GM18870 (cell line): Measurements from ENCODE around the gene DERA.
"Not testable (repeated sequence)": the region's sequence is repeated elsewhere in the genome, so short reads cannot be mapped to it uniquely, and the experiment has no call there.

Experiments
- ATAC-seq: cut with Tn5 transposase; IDR thresholded peaks from one replicate; pipeline ENCODE4 v1.9.1; 2021; ENCODE audit warnings: moderate library complexity; ENCODE audit not compliant: unreplicated experiment

Gene DERA

GRCh38 chr12:15910864-15911721 is at the start of gene DERA:
DERA (plus strand) TSS chr12:15911332; CDS start chr12:15911384, 52 bp downstream.
- ATAC-seq = peak; percentile 76

DNA sequence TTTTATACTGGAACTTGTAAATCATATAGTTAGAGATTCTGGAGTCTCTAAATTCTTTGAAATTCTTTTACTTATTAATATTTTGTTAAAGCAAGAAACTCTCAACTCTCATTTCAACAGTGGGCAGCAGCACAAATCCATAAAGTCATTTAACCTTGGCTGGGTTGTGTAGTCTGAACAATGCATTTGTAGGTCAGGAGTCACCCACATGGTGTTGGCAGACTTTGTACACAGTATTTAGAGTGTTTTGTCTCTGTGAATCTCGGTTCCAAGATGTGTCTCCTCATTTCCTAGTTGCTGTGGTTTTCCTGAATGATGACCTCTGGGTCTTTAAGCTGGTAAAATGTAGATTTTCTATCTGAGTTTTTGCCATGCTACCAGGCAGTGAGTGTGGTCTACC is 49.7 kb upstream of the DERA start:
- no peak for ATAC-seq

GRCh38 chr12:15862840-15863239 is 48.3 kb upstream of the DERA start:
- ATAC-seq = no peak

DNA sequence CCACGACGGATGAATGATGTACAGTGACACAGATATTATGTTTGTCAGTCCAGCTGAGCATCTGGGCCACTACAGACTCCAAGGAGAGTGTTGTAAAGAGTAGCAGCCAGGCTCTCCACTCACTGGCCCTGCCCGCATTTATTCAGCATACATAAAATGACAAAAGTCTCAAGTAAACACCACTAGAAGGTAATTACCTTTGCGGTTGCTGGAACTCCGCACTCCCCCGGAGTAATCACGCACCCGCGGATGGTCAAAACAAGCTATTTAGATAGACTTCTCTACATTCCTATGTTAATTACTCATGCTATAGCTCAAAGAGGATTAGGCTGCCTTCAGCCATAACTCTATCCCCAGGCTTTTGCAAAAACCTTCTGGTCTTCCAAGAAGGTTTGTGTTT is 47.8 kb upstream of the DERA start:
- no peak for ATAC-seq

GRCh38 chr12:15863984-15864383 is 47.1 kb upstream of the DERA start:
- ATAC-seq = peak; percentile 85

GRCh38 chr12:15868186-15868585 is 42.9 kb upstream of the DERA start:
- no peak for ATAC-seq

DNA sequence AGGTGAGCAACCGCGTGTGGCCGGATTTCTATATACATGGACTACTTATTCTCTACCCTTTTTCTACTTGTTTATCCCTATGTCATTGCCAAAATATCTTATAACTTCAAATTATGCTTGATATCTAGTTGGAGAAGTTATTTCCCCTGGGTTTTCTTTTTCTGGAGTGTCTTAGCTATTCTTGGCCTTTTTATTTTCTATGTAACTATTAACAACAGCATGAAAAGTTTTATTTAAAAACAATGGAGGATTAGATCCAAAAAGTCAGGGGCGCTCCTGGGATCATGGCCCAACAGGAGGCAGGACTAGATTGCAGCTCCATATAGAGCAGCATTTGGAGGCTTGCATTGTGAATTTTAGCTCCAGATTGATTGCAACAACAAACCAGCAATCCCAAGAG is 37.6 kb upstream of the DERA start:
- no peak for ATAC-seq

DNA sequence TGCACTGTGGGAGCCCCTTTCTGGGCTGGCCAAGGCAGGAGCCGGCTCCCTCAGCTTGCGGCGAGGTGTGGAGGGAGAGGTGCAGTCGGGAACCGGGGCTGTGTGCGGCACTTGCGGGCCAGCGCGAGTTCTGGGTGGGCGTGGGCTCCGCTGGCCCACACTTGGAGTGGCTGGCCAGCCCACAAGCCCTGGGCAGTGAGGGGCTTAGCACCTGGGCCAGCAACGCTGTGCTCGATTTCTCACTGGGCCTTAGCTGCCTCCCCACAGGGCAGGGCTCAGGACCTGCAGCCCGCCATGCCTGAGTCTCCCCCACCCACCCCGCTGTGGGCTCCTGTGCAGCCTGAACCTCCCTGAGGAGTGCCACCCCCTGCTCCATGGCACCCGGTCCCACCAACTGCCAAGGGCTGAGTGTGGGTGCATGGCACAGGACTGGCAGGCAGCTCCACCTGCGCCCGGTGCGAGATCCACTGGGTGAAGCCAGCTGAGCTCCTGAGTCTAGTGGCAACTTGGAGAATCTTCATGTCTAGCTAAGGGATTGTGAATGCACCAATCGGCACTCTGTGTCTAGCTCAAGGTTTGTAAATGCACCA is 36.5 kb upstream of the DERA start:
- not testable (repeated sequence) for ATAC-seq

- no peak for ATAC-seq
These were observed 35.3 kb upstream of the DERA start for GRCh38 chr12:15875863-15876262.

- ATAC-seq = no peak
These were observed 31.7 kb upstream of the DERA start for GRCh38 chr12:15879413-15879812.

DNA sequence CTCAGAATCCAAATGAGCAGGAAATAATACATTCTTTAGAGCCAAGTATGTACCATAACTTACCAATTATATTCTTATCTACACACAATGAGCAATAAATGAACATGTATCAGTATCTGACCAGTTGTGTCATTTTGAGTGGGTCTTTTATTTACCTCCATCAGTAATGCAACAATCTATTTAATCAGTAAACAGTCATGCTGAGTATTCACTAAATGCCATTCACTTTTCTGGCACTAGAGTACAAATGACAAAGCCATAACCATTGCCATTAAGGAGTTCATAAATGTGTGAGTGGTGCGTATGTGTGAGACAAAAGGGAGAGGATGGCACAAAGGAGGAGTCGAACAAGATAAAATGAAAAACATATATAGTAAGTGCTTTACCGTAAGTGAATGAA is 30.4 kb upstream of the DERA start:
- ATAC-seq = no peak

DNA sequence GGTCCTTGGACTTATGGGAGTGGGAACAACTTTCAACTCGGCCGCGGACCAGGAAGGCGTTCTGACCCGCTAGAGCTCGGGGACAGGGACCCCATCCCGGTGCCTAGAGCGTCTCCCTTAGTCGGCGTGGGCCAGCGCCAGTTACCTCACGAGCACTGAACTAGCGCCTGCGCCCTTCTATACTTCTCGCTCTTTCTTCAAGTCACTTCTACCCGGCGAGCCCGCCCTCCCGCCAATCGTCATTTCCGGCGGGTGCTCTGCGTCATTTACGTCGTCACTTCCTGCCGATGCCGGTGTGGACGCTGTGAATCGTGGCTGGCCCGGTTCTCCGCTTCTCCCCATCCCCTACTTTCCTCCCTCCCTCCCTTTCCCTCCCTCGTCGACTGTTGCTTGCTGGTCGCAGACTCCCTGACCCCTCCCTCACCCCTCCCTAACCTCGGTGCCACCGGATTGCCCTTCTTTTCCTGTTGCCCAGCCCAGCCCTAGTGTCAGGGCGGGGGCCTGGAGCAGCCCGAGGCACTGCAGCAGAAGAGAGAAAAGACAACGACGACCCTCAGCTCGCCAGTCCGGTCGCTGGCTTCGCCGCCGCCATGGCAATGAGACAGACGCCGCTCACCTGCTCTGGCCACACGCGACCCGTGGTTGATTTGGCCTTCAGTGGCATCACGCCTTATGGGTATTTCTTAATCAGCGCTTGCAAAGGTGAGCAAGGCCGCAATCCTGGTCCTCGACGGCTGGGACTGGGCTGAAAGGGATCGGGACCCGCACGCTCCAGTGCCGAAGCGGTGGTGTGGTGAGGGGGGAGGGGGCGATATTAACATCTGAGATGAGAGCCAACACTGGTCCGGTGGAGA is 28.8 kb upstream of the DERA start, which contains the start of gene STRAP:
TSS of gene STRAP (plus strand) at position 270 of the 854 bp plus-strand sequence. CDS start at position 591, 321 bp downstream.
- ATAC-seq = peak; percentile 98

GRCh38 chr12:15883536-15883935 is 27.6 kb upstream of the DERA start:
- no peak for ATAC-seq

DNA sequence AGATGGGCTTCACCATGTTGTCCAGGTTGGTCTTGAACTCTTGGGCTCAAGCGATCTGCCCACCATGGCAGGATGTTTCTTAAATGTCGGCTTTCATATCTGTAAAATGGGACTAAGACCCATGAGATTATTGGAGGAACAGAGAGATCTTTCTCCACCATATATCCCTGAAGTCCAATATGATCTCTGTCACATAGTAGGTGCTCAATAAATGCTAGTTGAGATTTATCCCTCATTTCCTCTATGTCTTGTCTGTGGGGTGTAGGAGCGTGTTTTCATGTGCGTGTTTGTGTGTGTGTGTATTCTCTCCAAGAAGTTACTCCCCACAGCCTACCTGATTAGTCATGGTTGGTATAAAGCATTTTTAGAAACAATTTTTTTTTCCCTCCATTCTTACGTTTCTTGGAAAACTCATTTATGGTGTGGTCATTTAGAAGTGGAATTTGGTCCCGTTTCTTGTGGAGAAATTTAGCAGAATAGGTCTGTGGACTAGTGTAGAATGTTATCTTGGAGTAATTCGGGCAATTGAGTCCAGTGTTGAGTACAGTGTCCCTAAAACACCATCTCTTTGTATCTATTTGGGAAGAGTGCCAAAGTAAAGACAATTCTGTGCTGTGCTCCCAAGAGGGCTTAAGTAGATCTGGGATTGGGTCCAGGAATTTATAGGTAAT is 24.6 kb upstream of the DERA start:
- ATAC-seq = no peak

- no peak for ATAC-seq
These were observed 23.9 kb upstream of the DERA start for GRCh38 chr12:15887043-15887817.

GRCh38 chr12:15892645-15893259 is 18.4 kb upstream of the DERA start:
- ATAC-seq = no peak

DNA sequence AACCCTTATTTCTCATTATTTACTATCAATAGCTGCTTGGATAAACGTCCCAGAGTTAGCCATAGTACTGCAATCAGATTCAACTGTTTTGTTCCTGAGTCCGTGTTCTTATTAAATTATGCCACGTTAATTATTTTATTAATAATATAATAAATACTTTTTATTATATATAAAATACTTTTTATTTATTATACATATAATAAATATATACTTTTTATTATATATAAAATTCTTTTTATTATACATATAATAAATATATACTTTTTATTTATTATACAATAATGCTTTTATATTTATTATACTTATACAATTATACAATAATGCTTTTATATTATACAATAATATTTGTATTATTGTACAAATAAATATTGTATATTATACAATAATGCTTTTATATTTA is 17.9 kb upstream of the DERA start:
- ATAC-seq = no peak

DNA sequence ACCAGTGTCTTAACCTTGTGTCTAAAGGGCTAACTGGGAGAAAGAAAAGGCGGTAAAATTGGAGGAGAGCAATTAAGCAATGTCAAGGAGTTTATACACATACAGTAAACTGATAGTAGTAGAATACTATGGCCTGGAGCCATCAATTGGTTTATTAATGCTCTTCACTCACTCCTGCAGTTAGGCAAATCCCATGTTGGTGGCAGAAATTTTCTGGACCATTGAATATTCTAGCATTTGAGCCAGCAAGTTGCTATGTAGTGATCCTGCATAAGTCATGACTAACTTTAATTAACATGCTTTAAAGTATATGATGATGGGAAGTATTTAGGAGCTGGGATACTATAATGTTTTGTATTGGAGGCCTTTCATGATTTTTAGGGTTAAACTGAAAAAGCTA is 14.3 kb upstream of the DERA start:
- no peak for ATAC-seq

DNA sequence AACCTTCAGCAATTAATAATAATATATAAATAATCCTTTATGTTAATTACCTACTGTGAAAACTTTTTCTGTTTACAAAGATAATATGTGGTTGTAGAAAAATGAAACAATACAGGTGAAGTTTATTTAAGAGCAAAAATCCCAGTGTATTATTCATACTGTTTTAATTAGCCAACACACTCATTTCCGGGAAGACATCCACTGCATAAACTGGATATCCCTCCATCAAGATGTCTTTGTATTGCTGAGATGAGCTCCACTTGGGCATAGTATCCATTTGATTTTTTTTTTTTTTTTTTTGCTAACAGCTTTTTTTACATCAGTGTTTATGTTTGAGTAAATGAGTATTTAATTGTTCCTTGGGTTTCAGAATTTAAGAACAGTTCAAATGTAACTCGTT is 13.7 kb upstream of the DERA start:
- ATAC-seq = no peak
